Activated CD4-positive, alpha-beta T cell treated with anti-CD3 and anti-CD28 coated beads, Interleukin-2, amount 50 U/mL, for 4 hours (primary cell): ENCODE results near the gene CFHR5.
"Not testable (repeated sequence)": the region's sequence is repeated elsewhere in the genome, so short reads cannot be mapped to it uniquely, and the experiment has no call there.

Experiments
- DNase-seq, 2 experiments: peaks; one replicate each; pipeline ENCODE4 v3.0.0-alpha.2; 2020

CFHR5 gene

DNA sequence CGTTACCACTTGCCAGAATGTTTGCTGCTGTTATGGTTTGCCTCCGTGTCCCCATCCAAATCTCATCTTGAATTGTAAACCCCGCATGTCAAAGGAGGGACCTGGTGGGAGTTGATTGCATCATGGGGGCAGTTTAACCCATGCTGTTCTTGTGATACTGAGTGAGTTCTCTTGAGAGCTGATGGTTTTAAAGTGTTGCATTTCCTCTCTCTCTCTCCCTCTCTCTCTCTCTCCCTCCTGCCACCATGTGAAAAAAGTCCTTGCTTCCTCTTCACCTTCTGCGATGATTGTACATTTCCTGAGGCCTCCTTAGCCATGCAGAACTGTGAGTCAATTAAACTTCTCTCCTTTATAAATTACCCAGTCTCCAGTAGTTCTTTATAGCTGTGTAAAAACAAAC is 44.4 kb downstream of the CFHR5 start:
- DNase-seq, result no peak

DNA sequence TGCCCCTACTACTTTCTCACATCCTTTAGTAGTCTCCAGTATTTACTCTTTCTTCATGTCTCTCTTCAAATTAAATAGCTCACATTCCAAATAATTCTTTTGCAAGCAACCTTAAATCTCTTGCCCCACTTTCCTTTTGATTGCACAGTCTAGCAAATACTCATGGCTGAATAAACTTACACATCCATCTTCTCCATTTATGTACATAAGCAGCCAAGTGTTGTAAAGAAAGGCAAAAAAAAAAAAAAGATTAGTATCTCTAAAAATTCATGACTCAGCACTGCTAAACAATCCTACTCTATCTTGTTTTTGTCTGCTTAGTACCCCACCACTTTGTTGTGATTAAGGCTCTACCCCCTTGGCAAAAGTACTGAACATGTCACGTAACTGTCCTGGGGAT is 47.1 kb downstream of the CFHR5 start:
- no peak for DNase-seq

DNA sequence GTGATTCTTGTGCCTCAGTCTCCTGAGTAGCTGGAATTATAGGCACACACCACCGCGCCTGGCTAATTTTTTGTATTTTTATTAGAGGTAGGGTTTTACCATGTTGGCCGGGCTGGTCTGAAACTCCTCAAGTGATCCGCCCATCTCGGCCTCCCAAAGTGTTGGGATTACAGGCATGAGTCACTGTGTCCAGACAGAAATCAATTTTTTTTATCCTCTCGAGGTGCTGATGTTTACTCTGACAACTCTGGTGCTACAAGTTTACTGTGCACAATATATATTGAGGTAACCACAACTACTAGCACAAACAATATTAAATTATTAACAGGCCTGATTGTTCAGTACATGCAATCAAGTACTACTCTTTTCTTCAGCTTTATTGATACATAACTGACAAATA is 50.0 kb downstream of the CFHR5 start:
- no peak for DNase-seq

DNA sequence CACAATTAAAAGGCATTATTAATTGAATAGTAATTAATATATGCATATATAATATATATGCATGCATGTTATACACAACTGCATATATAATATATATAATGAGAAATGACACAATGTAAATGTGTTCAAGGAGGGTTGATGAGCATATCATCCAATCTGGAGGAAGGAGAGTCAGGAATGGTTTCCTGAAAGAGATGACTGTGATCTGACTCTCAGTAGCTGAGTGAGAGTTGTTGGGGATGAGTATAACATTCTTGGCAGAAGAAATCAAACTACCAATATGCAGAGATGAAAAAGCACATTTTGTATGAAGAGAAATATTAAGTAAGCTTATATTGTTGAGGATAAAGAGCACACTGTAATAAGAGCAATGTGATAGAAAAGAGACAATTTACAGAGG is 52.4 kb downstream of the CFHR5 start:
- DNase-seq, result no peak

DNA sequence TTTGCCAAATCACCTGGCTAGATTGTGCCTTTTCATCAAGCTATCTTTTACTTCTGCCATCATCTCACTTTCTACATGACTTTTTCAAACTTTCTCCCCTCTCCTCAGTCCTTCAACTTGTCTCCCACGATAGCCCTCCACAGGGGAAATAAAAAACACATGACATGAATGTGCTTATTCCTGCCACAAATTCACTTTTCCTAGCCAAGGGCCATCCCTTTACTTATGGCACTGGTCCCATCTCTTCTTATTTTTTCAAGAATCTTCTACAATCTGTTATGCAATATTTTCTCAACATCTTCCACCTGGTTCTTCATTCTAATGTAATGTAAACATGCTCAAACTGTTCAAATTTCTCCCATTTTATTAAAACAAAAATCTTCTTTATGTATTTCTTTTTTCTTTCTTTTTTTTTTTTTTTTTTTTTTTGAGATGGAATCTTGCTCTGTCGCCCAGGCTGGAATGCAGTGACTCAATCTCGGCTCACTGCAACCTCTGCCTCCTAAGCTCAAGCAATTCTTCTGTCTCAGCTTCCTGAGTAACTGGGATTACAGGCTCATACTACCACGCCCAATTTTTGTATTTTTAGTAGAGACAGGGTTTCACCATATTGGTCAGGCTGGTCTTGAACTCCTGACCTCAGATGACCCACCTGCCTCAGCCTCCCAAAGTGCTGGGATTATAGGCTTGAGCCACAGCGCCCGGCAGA is 57.4 kb downstream of the CFHR5 start:
- not testable (repeated sequence) for DNase-seq

DNA sequence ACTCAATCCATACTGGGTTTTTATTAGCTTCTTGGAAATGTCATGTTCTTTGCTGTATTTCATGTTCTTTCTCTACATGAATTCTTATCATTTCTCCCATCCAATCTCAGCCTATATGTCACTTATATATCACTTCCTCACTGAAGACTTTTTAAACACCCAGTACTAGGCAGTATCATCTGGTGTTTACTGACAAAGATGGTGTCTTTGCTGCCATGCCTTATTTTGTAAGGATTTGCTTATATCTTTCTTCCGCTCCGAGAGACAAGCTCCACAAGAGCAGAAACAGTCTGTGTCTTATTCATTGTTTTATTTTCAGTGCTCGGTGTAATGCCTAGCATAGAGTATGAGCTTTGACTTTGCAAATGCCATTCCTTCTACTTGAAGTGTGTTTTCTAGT is 59.5 kb downstream of the CFHR5 start:
- no peak for DNase-seq

DNA sequence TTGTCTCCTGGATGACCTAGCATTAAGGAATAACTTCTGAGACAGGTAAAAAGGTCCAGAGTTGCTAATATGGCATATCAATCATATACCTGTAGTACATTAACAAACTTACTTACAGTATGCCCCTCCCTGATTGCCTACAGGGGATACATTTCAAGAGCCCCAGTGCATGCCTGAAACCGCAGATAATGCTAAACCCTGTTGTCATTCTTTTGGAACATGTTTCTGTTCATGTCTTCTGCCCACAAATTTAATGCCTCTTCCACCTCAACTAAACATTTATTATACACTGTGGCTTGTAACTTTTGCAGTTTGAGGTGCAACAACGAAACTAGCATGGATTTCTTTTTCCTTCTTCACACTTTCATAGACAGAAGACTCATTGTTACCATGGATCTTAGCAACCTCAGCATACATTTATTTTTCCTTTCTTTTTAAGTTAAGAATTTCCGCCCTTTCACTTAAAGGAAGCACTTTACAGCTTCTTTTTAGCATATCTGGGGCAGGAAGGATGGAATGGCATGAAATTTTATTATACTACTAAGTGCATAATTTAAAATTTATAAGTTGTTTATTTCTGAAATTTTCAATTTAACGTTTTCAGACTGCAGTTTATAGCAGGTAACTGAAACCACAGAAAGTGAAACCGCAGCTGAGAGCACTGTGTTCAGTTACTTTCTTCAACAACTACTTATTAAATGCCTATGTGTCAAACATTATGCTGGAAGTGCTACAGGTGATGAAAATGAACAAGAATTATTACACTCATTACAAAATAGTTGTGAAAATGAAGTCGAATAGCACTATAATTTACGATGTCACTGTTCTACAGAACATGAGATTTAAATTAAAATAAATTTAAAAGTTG is 64.4 kb downstream of the CFHR5 start:
- no peak for DNase-seq

DNA sequence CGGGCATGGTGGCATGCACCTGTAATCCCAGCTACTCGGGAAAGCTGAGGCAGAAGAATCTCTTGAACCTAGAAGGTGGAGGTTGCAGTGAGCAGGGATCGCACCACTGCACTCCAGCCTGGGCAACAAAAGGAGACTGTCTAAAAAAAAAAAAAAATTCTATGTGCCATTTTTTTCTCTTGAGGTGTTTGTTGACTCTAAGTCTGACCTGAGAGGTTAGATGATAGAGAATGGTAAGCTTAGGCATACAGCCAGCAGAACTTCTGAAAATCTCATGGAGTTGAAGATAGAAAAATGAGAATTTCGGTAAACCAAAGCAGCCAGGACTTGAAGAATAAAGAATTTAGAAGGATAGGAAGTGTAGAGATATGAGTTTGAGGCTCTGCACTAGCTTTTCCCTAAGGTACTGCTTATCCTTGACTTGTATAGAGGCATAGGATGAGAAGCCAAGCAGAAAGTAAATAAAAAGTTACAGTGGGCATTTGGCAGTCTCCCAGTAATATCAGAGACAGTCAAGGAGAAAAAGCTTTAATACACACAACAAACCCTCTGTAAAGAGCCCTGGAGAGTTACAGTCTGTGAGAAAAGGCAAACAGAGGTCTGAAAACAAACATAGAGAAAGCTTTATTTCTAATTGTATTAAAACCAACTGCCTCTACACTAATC is 65.5 kb downstream of the CFHR5 start:
- no peak for DNase-seq

DNA sequence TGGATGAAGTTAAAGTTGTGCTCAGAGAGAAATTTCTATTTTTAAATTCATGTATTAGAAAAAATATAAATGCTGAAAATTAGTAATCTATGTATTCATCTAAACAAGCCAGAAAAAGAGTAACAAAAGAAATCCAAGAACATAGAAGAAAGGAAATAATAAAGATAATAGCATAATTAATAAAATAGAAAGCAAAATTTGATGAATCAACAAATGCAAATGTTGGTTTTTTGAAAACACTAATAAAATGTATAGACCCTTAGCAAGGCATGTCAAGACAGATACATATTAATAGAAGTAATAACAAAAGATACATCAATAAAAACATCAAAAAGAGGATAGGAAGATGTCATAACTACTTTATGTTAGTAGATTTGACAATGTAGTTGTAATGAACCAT is 71.7 kb downstream of the CFHR5 start:
- DNase-seq, result no peak
